NCI-H510A (cell line): ENCODE data around the gene ASAP2.
"Not testable (repeated sequence)": the region's sequence is repeated elsewhere in the genome, so short reads cannot be mapped to it uniquely, and the experiment has no call there.

ENCODE experiments used
- DNase-seq: peaks from one replicate; lab custom pipeline; 2025; lab: John Stamatoyannopoulos, UW

ASAP2 gene

GRCh38 chr2:9212010-9212635 is 5.5 kb downstream of the ASAP2 start:
- no peak for DNase-seq

- DNase-seq: no peak
Measured at GRCh38 chr2:9212661-9213411, 6.2 kb downstream of the ASAP2 start.

GRCh38 chr2:9213477-9214051 is 7.0 kb downstream of the ASAP2 start:
- DNase-seq: no peak

- no peak for DNase-seq
Measured at GRCh38 chr2:9214873-9215272, 8.3 kb downstream of the ASAP2 start.

GRCh38 chr2:9215680-9216079 is 9.1 kb downstream of the ASAP2 start:
- no peak for DNase-seq

- DNase-seq: not testable (repeated sequence)
Measured at GRCh38 chr2:9216143-9216542, 9.5 kb downstream of the ASAP2 start.

GRCh38 chr2:9217838-9218770 is 11.5 kb downstream of the ASAP2 start:
- DNase-seq: no peak

- DNase-seq: no peak
Measured at GRCh38 chr2:9219027-9219445, 12.4 kb downstream of the ASAP2 start.

GRCh38 chr2:9220201-9220600 is 13.6 kb downstream of the ASAP2 start:
- DNase-seq: peak; percentile 44

GRCh38 chr2:9221223-9221622 is 14.6 kb downstream of the ASAP2 start:
- DNase-seq: no peak

- no peak for DNase-seq
Measured at GRCh38 chr2:9222239-9222892, 15.8 kb downstream of the ASAP2 start.

GRCh38 chr2:9222893-9223287 is 16.3 kb downstream of the ASAP2 start:
- DNase-seq: no peak

GRCh38 chr2:9225806-9226205 is 19.2 kb downstream of the ASAP2 start:
- no peak for DNase-seq

GRCh38 chr2:9226458-9227380 is 20.1 kb downstream of the ASAP2 start:
- no peak for DNase-seq

GRCh38 chr2:9228088-9228751 is 21.6 kb downstream of the ASAP2 start:
- no peak for DNase-seq

- no peak for DNase-seq
Measured at GRCh38 chr2:9228781-9229469, 22.3 kb downstream of the ASAP2 start.

- DNase-seq: no peak
Measured at GRCh38 chr2:9229470-9229820, 22.8 kb downstream of the ASAP2 start.

GRCh38 chr2:9230051-9230802 is 23.6 kb downstream of the ASAP2 start:
- no peak for DNase-seq

GRCh38 chr2:9230881-9231280 is 24.3 kb downstream of the ASAP2 start:
- DNase-seq: no peak
